GM13976 (cell line): ENCODE results near the gene CAMKK2.
"Not testable (repeated sequence)": the region's sequence is repeated elsewhere in the genome, so short reads cannot be mapped to it uniquely, and the experiment has no call there.

ENCODE experiments used
- DNase-seq: peaks from one replicate; pipeline ENCODE4 v3.0.0; 2012; ENCODE audit warnings: low spot score
- in situ Hi-C: fragments of 300-500 bp; cut with MboI; formaldehyde crosslinking; loops from one replicate; pipeline ENCODE4 v1.12.0; 2022; ENCODE audit warnings: low sequenced_read_pairs, mixed read lengths, inconsistent platforms; ENCODE audit not compliant: unreplicated experiment
- TF ChIP-seq, protein P1 (sequence below): IDR thresholded peaks from 2 replicates; pipeline ENCODE4 v1.5.1; 2012; ENCODE audit warnings: borderline replicate concordance, mild to moderate bottlenecking; ENCODE audit not compliant: insufficient read depth; ENCODE audit errors: extremely low read depth, missing control alignments, control extremely low read depth

CAMKK2 gene

GRCh38 chr12:121285856-121286255 is 10.7 kb downstream of the CAMKK2 start:
- TF ChIP-seq, protein P1, sequence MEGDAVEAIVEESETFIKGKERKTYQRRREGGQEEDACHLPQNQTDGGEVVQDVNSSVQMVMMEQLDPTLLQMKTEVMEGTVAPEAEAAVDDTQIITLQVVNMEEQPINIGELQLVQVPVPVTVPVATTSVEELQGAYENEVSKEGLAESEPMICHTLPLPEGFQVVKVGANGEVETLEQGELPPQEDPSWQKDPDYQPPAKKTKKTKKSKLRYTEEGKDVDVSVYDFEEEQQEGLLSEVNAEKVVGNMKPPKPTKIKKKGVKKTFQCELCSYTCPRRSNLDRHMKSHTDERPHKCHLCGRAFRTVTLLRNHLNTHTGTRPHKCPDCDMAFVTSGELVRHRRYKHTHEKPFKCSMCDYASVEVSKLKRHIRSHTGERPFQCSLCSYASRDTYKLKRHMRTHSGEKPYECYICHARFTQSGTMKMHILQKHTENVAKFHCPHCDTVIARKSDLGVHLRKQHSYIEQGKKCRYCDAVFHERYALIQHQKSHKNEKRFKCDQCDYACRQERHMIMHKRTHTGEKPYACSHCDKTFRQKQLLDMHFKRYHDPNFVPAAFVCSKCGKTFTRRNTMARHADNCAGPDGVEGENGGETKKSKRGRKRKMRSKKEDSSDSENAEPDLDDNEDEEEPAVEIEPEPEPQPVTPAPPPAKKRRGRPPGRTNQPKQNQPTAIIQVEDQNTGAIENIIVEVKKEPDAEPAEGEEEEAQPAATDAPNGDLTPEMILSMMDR: no peak
- in situ Hi-C loops: no loop called here

GRCh38 chr12:121284551-121285390 is 11.7 kb downstream of the CAMKK2 start:
- TF ChIP-seq, protein P1: no peak
- in situ Hi-C loops: no loop called here
- no peak for DNase-seq

More at GRCh38 chr12:121285856-121286255, 10.7 kb downstream of the CAMKK2 start:
- DNase-seq: no peak

DNA sequence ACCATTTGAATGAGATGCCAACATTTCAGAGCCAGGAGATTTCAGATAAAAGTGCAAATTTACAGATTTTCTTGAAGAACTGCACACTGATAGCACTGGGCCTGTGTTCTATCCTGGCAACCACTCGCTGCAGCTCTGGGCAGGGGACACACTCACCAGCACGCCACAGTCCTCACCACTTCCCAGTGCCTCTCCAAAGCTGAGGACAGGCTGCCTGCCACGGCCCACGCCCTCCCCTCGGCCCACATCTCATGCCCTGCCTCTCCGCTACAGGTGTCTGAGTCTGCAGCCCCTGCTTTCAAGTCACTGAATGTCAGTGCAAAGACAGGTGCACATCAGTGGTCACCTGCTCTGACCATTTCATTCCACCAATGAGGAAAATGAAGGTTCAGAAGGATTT is 12.7 kb downstream of the CAMKK2 start:
- DNase-seq: no peak
- TF ChIP-seq, protein P1: no peak
- in situ Hi-C loops: no loop called here

DNA sequence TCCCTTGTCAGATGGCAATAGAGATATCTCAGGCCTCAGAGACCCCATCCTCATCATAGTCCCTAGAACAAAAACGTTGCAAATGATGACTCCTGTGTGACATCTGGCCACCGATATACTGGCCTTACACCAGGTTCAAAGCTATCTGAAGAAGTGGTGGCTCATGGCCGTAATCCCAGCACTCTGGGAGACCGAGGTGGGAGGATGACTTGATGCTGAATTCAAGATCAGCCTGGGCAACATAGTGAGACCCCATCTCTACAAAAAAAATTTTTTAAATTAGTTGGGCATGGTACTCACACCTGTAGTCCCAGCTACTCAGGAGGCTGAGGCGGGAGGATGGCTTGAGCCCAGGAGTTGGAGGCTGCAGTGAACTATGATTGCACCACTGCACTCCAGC is 13.1 kb downstream of the CAMKK2 start:
- in situ Hi-C loops: no loop called here
- TF ChIP-seq, protein P1: no peak
- DNase-seq: no peak

DNA sequence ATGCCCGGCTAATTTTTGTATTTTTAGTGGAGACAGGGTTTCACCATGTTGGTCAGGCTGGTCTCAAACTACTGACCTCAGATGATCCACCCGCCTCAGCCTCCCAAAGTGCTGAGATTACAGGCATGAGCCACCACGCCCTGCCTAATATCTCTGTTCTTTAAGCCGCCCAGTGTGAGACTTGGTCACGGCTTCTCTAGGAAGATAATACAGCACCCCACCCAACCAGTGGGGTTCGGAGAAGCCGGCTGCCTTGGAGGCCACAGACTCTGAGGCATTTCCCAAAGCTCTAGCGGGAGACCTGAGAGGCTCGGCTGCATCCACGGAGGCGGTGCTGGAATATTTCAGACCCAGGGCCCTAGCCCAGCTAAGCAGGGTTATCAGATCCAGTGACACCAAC is 13.6 kb downstream of the CAMKK2 start:
- in situ Hi-C loops, DNase-seq: not testable (repeated sequence)

GRCh38 chr12:121282072-121282742 is 14.3 kb downstream of the CAMKK2 start:
- DNase-seq: no peak
- in situ Hi-C loops: no loop called here
- TF ChIP-seq, protein P1: no peak

GRCh38 chr12:121281116-121281515 is 15.4 kb downstream of the CAMKK2 start:
- DNase-seq, in situ Hi-C loops: not testable (repeated sequence)

DNA sequence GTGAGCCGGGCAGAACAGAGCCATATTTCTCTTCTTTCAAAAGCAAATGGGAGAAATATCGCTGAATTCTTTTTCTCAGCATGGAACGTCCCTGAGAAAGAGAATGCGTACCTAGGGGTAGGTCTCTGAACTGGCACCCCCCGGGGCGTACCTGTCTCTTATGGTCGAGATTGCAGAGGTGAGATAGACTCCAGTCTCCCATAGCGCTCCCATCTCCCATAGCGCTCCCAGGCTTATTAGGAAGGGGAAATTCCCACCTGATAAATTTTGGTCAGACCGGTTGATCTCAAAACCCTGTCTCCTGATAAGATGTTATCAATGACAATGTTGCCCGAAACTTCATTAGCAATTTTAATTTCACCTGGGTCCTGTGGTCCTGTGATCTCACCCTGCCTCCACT is 16.0 kb downstream of the CAMKK2 start:
- in situ Hi-C loops, DNase-seq: not testable (repeated sequence)
